Liver (tissue), 3 donors: ENCODE results near the gene KIF17.

Experiments used
- CTCF ChIP-seq: fragments of 150-350 bp; IDR thresholded peaks from 2 replicates; pipeline ENCODE4 v1.5.1; 2017; ENCODE audit warnings: improper control_type of control experiment, low read depth, low read length; ENCODE audit not compliant: missing input control
- EGR1 ChIP-seq, 2 donors: IDR thresholded peaks; 2 replicates each; pipeline ENCODE4 v1.6.1; 2016 to 2018; ENCODE audit warnings: antibody characterized with exemption in 2 of 2, low read depth in 2 of 2
- GABPA ChIP-seq, 2 donors: IDR thresholded peaks in 1 of 2; conservative IDR thresholded peaks in 1 of 2; 2 replicates each; pipeline ENCODE4 v1.6.1; 2016; ENCODE audit warnings: antibody characterized with exemption in 2 of 2, mild to moderate bottlenecking in 1 of 2, moderate library complexity in 1 of 2
- HNF4G ChIP-seq: IDR thresholded peaks from 2 replicates; pipeline ENCODE4 v1.6.1; 2016; ENCODE audit warnings: antibody characterized with exemption
- MAX ChIP-seq: IDR thresholded peaks from 2 replicates; pipeline ENCODE4 v1.6.1; 2016; ENCODE audit warnings: antibody characterized with exemption
- REST ChIP-seq: IDR thresholded peaks from 2 replicates; pipeline ENCODE4 v1.6.1; 2016; ENCODE audit warnings: antibody characterized with exemption, mild to moderate bottlenecking
- SP1 ChIP-seq: IDR thresholded peaks from 2 replicates; pipeline ENCODE4 v1.6.1; 2018; ENCODE audit warnings: antibody characterized with exemption, mild to moderate bottlenecking
- TAF1 ChIP-seq: conservative IDR thresholded peaks from 2 replicates; pipeline ENCODE4 v1.6.1; 2016; ENCODE audit warnings: antibody characterized with exemption, mild to moderate bottlenecking
- YY1 ChIP-seq: IDR thresholded peaks from 2 replicates; pipeline ENCODE4 v1.6.1; 2016; ENCODE audit warnings: antibody characterized with exemption, mild to moderate bottlenecking
- ZBTB33 ChIP-seq: IDR thresholded peaks from 2 replicates; pipeline ENCODE4 v1.6.1; 2016; ENCODE audit warnings: antibody characterized with exemption
- donor health status: healthy.
- donor health status: healthy.

GRCh38 chr1:20619999-20620398, 97.8 kb downstream of the KIF17 start:
- TF ChIP-seq HNF4G (no peak), CTCF (no peak), SP1 (no peak), GABPA (IDR thresholded peaks at IDR 0.05 in 1 of 2, conservative IDR thresholded peaks at IDR 0.05 in 1 of 2) (no peak), YY1 (no peak), REST (no peak), ZBTB33 (no peak), TAF1 (no peak), EGR1 (IDR thresholded peaks at IDR 0.05; ENCODE audit: low read depth in 2 of 2) (no peak), MAX (no peak)
